Raji (cell line): ENCODE data around the gene JPT1.

ENCODE experiments used
- POLR2A ChIP-seq: IDR thresholded peaks from 2 replicates; pipeline ENCODE4 v1.6.1; 2011; ENCODE audit warnings: low read depth, low read length, control low read depth; ENCODE audit not compliant: insufficient read depth

Gene JPT1

GRCh38 chr17:75094871-75095399 is 59.4 kb downstream of the JPT1 start:
- no peak for TF ChIP-seq POLR2A

GRCh38 chr17:75093548-75094158 is 60.7 kb downstream of the JPT1 start:
- no peak for TF ChIP-seq POLR2A

- TF ChIP-seq POLR2A, result no peak
These were observed 62.4 kb downstream of the JPT1 start for GRCh38 chr17:75091855-75092327.

- TF ChIP-seq POLR2A, result no peak
These were observed 63.1 kb downstream of the JPT1 start for GRCh38 chr17:75090871-75091854.

- TF ChIP-seq POLR2A, result no peak
These were observed 65.6 kb downstream of the JPT1 start for GRCh38 chr17:75088465-75089417.

- TF ChIP-seq POLR2A, result no peak
These were observed 66.5 kb downstream of the JPT1 start, which contains the start of gene SLC16A5 for GRCh38 chr17:75087558-75088453. TSS of gene SLC16A5 (plus strand) at chr17:75087954. CDS start at chr17:75093637, 5,683 bp downstream.

GRCh38 chr17:75087182-75087557 is 67.1 kb downstream of the JPT1 start:
- no peak for TF ChIP-seq POLR2A

GRCh38 chr17:75086496-75087181 is 67.7 kb downstream of the JPT1 start:
- TF ChIP-seq POLR2A, result no peak
